ENCODE measurements around the gene TASP1.

TASP1 gene, protein sequence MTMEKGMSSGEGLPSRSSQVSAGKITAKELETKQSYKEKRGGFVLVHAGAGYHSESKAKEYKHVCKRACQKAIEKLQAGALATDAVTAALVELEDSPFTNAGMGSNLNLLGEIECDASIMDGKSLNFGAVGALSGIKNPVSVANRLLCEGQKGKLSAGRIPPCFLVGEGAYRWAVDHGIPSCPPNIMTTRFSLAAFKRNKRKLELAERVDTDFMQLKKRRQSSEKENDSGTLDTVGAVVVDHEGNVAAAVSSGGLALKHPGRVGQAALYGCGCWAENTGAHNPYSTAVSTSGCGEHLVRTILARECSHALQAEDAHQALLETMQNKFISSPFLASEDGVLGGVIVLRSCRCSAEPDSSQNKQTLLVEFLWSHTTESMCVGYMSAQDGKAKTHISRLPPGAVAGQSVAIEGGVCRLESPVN

DNA sequence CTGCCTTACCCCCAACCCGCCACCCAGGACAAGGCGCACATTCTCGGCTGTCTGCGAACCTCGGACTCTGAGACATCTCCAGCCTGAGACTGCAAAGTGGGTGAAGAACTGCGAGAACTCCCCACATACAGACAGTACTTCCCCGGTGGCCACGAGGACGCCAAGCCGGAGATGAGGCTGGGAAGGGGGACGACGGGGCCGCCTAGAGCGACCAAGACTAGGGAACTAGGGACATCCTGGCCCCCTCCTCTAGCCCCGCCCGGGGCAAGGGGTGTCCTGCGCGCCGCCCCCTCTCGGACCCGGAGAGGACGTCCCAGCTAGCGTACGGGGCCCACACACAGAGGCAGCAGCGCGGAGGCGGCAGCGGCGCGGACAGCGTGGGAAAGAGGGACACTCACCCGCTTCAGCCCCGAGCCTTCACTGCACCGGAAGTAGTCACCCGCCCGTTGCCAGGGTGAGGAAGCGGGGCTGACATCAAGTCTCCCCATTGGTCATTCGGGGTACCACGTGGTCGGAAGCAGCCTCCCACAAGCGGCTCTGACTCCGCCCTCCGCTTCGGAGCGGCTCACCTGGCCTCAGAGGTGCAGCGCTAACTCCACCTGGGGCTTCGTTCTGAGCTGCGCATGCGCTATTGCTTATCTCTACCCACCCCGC lies at the start of gene TASP1:
Gene TASP1, minus strand, starts transcription at position 437 of the 654 bp plus-strand sequence. CDS start 8,854 bp downstream, outside the sequence.
- H3K4me3 ChIP-seq (replicated peaks; ENCODE audit: low read depth, low read length), result peak within 1 kb of the TSS; percentile 98
- peak; percentile 84 for DNase-seq (ENCODE audit: extremely low read depth, low read depth)
- TF ChIP-seq, protein P1, sequence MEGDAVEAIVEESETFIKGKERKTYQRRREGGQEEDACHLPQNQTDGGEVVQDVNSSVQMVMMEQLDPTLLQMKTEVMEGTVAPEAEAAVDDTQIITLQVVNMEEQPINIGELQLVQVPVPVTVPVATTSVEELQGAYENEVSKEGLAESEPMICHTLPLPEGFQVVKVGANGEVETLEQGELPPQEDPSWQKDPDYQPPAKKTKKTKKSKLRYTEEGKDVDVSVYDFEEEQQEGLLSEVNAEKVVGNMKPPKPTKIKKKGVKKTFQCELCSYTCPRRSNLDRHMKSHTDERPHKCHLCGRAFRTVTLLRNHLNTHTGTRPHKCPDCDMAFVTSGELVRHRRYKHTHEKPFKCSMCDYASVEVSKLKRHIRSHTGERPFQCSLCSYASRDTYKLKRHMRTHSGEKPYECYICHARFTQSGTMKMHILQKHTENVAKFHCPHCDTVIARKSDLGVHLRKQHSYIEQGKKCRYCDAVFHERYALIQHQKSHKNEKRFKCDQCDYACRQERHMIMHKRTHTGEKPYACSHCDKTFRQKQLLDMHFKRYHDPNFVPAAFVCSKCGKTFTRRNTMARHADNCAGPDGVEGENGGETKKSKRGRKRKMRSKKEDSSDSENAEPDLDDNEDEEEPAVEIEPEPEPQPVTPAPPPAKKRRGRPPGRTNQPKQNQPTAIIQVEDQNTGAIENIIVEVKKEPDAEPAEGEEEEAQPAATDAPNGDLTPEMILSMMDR (IDR thresholded peaks at IDR 0.05; ENCODE audit: low read depth, low read length, missing control alignments), result no peak

DNA sequence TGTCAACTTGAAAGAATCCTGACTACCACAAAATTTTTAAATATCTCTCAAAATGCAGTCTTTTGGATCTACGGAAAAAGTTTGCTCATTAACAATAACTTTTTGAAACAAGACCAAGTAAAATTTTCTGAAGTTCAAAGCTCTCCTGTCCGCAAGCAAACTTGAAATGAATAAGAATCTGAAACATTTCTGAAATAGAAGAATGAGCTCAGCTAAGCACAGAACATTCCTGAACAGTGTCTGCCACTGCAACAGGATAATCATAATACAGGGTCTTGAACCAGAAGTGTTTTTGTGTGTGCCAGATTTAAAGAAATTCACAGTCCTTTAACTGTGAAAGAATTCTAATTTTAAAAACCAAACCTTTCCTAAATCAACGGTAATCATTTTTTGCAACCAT lies 49.1 kb upstream of the TASP1 start:
- H3K4me3 ChIP-seq (replicated peaks; ENCODE audit: low read depth, low read length), result no peak overlapping the region
- TF ChIP-seq, protein P1 (IDR thresholded peaks at IDR 0.05; ENCODE audit: low read depth, low read length, missing control alignments), result no peak
- DNase-seq (ENCODE audit: extremely low read depth, low read depth), result no peak

DNA sequence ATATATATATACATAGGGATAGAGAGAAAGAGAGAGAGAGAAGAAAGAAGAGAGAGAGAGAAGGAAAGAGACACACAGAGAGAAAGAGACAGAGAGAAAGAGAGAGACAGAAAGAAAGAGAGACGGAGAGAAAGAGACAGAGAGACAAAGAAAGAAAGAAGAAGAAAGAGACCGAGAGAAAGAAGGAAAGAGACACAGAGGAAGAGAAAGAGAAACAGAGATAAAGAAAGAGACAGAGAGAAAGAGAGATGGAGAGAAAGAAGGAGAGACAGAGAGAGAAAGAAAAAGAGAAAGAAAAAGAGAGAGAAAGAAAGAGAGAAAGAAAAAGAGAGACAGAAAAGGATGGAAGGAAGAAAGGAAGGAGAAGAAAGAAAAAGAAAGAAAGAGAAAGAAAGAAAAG lies 46.9 kb upstream of the TASP1 start:
- H3K4me3 ChIP-seq (replicated peaks; ENCODE audit: low read depth, low read length), result no peak overlapping the region
- TF ChIP-seq, protein P1 (IDR thresholded peaks at IDR 0.05; ENCODE audit: low read depth, low read length, missing control alignments), result no peak
- DNase-seq (ENCODE audit: extremely low read depth, low read depth), result no peak

DNA sequence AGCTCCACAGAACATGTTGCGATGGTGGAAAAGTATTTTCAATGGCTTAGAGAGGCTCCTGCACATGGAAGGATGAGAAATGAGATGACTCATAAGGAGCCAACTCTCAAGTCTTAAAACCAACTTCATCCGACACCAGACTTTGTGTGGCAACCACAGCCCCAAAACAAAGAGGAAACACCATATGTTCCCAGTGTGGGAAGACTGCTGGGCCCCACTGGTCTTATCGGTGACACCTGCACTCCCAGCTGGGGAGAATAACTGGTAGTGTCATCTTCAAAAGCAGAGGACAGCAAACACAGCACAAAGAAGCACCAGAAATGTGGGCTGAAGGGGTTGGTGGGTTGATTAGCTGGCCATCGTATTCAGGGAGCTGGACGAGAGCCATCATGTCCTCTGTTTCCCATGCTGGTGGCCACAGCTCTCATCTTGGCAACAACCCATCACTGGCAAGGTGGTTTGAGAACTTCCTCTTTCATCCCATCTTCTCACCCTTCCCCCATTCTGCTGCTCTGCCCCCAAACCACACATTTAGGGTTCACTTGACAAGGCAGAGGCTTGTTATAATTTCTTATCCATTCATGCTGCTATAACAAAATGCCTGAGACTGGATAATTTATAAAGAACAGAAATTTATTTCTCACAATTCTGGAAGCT lies 46.0 kb upstream of the TASP1 start:
- no peak overlapping the region for H3K4me3 ChIP-seq (replicated peaks; ENCODE audit: low read depth, low read length)
- peak; percentile 25 for DNase-seq (ENCODE audit: extremely low read depth, low read depth)

DNA sequence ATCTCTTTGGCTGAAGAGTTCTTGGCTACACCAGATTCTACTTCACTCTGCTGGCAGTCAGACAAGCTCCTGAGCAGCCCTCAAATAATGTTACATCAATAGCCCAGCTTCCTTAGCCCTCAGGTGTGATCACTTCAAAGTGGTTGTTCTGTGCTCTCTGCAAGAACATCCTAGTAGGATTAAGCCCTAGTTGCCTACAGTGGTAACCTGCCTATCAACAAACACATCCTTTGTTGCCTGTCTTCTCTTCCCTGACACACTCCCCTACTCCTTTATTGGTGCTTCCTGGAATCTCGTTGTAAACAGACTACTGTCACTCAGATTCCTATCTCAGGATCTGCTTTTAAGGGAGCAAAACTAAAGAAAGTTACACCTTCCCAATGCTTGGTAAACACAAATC lies 45.1 kb upstream of the TASP1 start:
- H3K4me3 ChIP-seq (replicated peaks; ENCODE audit: low read depth, low read length), result no peak overlapping the region
- DNase-seq (ENCODE audit: extremely low read depth, low read depth), result no peak
- TF ChIP-seq, protein P1 (IDR thresholded peaks at IDR 0.05; ENCODE audit: low read depth, low read length, missing control alignments), result no peak

More for the DNA sequence above, 46.0 kb upstream of the TASP1 start:
- TF ChIP-seq, protein P1 (IDR thresholded peaks at IDR 0.05; ENCODE audit: low read depth, low read length, missing control alignments), result no peak

DNA sequence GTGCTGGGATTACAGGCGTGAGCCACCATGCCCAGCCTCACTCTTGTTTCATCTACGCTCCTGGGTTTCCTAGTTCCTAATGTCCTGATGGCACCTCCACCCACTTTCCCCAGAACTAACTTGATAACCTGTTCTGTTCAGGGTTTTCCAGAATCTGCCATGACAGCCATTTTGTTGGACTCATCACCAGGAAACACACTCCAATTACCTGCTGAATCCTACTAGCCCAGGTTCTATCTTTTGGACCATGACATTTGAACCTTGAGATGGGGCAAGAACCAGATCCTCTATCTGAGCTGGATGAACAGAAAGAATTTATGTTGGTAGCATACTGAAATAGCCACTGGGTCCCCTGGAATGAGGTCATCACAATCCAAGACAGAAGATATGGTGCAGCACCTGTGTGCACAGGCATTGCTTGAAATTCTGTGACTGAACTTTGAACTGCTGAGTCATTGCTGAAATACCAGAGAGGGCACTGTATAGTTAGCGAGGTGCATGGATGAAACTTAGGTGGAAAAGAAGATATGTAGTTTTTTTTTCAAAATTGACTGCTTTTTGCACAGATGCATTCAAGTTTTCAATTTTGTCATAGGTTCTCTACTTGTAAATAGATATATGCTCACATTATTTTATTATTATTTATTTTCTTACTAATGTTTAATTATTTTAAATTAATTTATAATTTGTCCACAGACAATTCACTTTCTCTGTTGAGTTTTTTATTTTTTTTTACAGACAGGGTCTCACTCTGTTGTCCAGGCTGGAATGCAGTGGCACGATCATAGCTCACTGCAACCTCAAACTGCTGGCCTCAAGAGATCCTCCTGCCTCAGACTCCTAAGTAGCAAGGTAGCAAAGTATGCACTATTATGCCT lies 42.8 kb upstream of the TASP1 start:
- TF ChIP-seq, protein P1 (IDR thresholded peaks at IDR 0.05; ENCODE audit: low read depth, low read length, missing control alignments), result no peak

More for the DNA sequence above, 42.8 kb upstream of the TASP1 start:
- H3K4me3 ChIP-seq (replicated peaks; ENCODE audit: low read depth, low read length), result no peak overlapping the region
- no peak for DNase-seq (ENCODE audit: extremely low read depth, low read depth)
